Glomerular visceral epithelial cell (primary cell): Measurements from ENCODE around the gene PROX2.

Experiments
- DNase-seq: peaks from one replicate; pipeline ENCODE4 v3.0.0-alpha.2; 2016; ENCODE audit errors: extremely low spot score

Gene PROX2

DNA sequence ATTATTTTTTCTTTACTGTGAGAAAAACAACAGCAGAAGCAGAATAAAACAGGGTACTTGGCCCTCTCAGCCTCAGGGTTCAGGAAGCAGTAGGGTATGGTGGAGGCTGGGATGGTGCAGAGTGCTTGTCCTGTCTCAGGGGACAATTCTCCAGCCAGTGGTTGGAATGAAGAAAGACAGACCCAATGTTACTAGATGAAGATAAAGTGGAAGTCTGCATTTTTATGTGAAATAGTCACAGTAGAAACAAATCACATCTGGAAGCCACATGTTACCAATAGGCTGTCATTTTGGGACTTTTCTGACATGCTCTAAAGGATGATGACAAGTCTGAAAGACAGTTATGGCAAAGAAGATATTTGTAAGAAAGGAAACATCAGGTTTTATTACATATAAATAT lies 32.3 kb downstream of the PROX2 start:
- DNase-seq, result no peak

- no peak for DNase-seq
Observed at GRCh38 chr14:74841230-74842207, 34.4 kb downstream of the PROX2 start.

- no peak for DNase-seq
Observed at GRCh38 chr14:74840603-74841030, 35.3 kb downstream of the PROX2 start.

- no peak for DNase-seq
Observed at GRCh38 chr14:74838166-74838565, 37.8 kb downstream of the PROX2 start.

DNA sequence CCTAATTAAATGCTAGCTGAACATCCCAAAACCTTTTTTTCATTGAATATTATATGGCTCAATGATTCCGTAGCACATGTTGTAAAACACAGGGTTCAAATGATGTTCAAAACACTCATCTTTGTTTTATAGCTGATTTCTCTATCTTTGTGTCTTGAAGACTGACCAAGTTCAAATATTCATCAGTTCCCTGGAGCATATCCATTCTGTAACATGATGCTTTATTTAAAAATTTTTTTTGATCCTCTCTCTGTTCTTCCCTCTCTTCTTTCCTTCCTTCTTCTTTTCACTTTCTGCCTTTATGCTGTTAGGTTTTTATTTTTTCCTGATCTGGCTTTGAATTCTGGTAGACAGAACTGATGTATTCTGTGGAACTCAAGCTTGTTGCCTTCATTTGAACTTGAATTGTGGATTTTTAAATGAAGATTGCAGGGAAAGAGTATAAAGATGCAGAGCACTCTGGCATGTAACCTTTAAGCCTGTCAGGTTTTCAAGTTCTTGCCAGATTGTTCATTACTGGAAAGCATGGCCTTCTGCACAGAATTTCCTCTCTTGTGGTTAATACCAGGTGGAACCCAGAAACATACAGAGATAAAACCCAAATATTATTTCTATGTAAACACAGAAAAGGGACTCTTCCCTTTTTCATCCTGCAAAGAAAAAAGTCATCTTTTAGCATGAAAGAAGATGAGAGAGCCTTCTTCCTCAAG lies 39.5 kb downstream of the PROX2 start:
- no peak for DNase-seq

- no peak for DNase-seq
Observed at GRCh38 chr14:74835645-74836250, 40.2 kb downstream of the PROX2 start.

- DNase-seq, result peak; percentile 41
Observed at GRCh38 chr14:74834692-74835392, 41.1 kb downstream of the PROX2 start.

DNA sequence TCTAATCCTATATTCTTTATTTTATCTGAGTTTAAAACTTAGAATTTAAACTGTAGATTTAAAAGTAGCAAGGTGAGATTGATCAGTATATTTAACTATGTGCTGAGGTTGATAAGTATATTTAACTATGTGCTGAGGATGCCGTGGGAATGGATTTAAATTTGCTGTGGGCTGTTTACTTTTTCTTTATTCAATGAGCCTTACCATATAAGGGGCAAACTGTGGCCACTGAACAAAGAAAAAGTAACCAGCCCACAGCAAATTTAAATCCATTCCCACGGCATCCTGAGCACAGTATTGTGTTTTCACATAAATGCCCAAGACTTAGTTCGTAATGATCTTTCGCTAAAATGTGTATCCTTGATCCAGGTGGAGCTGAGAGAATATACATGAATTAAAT lies 43.1 kb downstream of the PROX2 start:
- no peak for DNase-seq

GRCh38 chr14:74829251-74829650 lies 46.7 kb downstream of the PROX2 start:
- DNase-seq, result no peak

- no peak for DNase-seq
Observed at GRCh38 chr14:74826574-74826973, 49.4 kb downstream of the PROX2 start.
